H1 (cell line): Measurements from ENCODE around the gene LYSMD3. TPM values are rescaled to one million over a fixed set of nuclear protein-coding genes. Genes with fewer than 3 reads are reported as not detected.
A peak's percentile ranks its signal among the peaks of the same experiment; 100 is the strongest.

Experiments
- CTCF ChIA-PET: fragments of 300-600 bp; sonication (Branson Sonifier 250); formaldehyde crosslinking; loops from one replicate; lab custom pipeline; 2021; ENCODE audit not compliant: partially characterized antibody; lab: Charles Lee
- POLR2A ChIA-PET: fragments of 300-600 bp; sonication (Branson Sonifier 250); formaldehyde crosslinking; loops from one replicate; lab custom pipeline; 2021; ENCODE audit warnings: inconsistent platforms; ENCODE audit not compliant: partially characterized antibody; lab: Charles Lee
- DNase-seq, 2 experiments: peaks; one replicate each; pipeline versions ENCODE4 v3.0.0 to v3.0.0-alpha.2; 2010 to 2022; ENCODE audit warnings: low spot score in 2 of 2, low read depth in 1 of 2, mixed read lengths in 1 of 2
- FAIRE-seq: peaks from 2 replicates; lab custom pipeline; 2011; peaks lifted over from hg19 to GRCh38; lab: Jason Lieb, UNC
- H2AFZ ChIP-seq: 2 replicates; pipeline ENCODE4 v1.8.1; 2012; ENCODE audit warnings: low read length, inconsistent platforms
- H2AK5ac ChIP-seq: 2 replicates; pipeline ENCODE4 v1.6.1; 2013; ENCODE audit warnings: low read depth, low read length
- H2BK120ac ChIP-seq: replicated peaks from 2 replicates; pipeline ENCODE3; 2013; ENCODE audit warnings: low read depth, low read length, inconsistent platforms
- H2BK12ac ChIP-seq: 2 replicates; pipeline ENCODE4 v1.6.1; 2013; ENCODE audit warnings: low read depth, low read length
- H2BK15ac ChIP-seq: 2 replicates; pipeline ENCODE4 v1.6.1; 2013; ENCODE audit warnings: low read length
- H2BK20ac ChIP-seq: 2 replicates; pipeline ENCODE4 v1.6.1; 2013; ENCODE audit warnings: low read length
- H2BK5ac ChIP-seq: 2 replicates; pipeline ENCODE4 v1.6.1; 2013; ENCODE audit warnings: low read depth, low read length
- H3K14ac ChIP-seq: 2 replicates; pipeline ENCODE4 v1.6.1; 2013; ENCODE audit warnings: inconsistent platforms; ENCODE audit not compliant: insufficient read length
- H3K18ac ChIP-seq: 2 replicates; pipeline ENCODE4 v1.6.1; 2013; ENCODE audit warnings: low read length; ENCODE audit errors: extremely low read depth
- H3K23ac ChIP-seq: 2 replicates; pipeline ENCODE4 v1.6.1; 2013; ENCODE audit warnings: inconsistent platforms; ENCODE audit not compliant: insufficient read length
- H3K23me2 ChIP-seq: 2 replicates; pipeline ENCODE4 v1.6.1; 2013; ENCODE audit warnings: low read depth, low read length
- H3K27ac ChIP-seq: 2 replicates; pipeline ENCODE4 v1.6.1; 2011; ENCODE audit warnings: low read depth, low read length, inconsistent platforms
- H3K27me3 ChIP-seq, 4 experiments: replicated peaks in 1 of 4; 1 replicate in 1 of 4; 2 replicates in 3 of 4; pipeline versions ENCODE4 v1.6.1 to v1.8.1; 2011 to 2013; ENCODE audit warnings: low read length in 3 of 4, mild to moderate bottlenecking in 3 of 4, inconsistent platforms in 2 of 4, mixed read lengths in 2 of 4, moderate library complexity in 1 of 4; ENCODE audit not compliant: control insufficient read depth in 3 of 4, insufficient read depth in 3 of 4; ENCODE audit errors: extremely low read depth in 1 of 4
- H3K36me3 ChIP-seq, 4 experiments: 2 replicates each; pipeline versions ENCODE4 v1.6.1 to v1.8.1; 2011 to 2013; ENCODE audit warnings: mild to moderate bottlenecking in 4 of 4, low read length in 3 of 4, moderate library complexity in 2 of 4, control low read depth in 1 of 4, inconsistent platforms in 1 of 4; ENCODE audit not compliant: insufficient read depth in 4 of 4, control insufficient read depth in 2 of 4
- H3K4ac ChIP-seq: replicated peaks from 2 replicates; pipeline ENCODE3; 2013; ENCODE audit warnings: low read length, low read depth, mixed read lengths, inconsistent platforms; ENCODE audit not compliant: insufficient read length
- H3K4me1 ChIP-seq, 4 experiments: replicated peaks in 1 of 4; 1 replicate in 1 of 4; 2 replicates in 3 of 4; pipeline versions ENCODE4 v1.6.1 to v1.8.1; 2011 to 2013; ENCODE audit warnings: low read length in 3 of 4, inconsistent platforms in 2 of 4, mixed read lengths in 1 of 4; ENCODE audit not compliant: insufficient read depth in 4 of 4, control insufficient read depth in 3 of 4
- H3K4me2 ChIP-seq, 2 experiments: 2 replicates each; pipeline versions ENCODE4 v1.6.1 to v1.8.1; 2011 to 2013; ENCODE audit warnings: low read depth in 2 of 2, low read length in 2 of 2, control low read depth in 1 of 2, inconsistent platforms in 1 of 2, mild to moderate bottlenecking in 1 of 2; ENCODE audit not compliant: insufficient read depth in 1 of 2
- H3K4me3 ChIP-seq, 4 experiments: fragments of 200-600, 300-600 bp in 1 of 4; sonication (generic), shearing (Covaris generic), sonication (Bioruptor Twin) in 1 of 4; 2 replicates each; pipeline versions ENCODE4 v1.5.1 to v1.8.1; 2011 to 2016; ENCODE audit warnings: low read length in 4 of 4, low read depth in 3 of 4, control low read depth in 2 of 4, inconsistent platforms in 2 of 4, mild to moderate bottlenecking in 2 of 4, mixed read lengths in 1 of 4, moderate library complexity in 1 of 4; ENCODE audit not compliant: insufficient read depth in 2 of 4; ENCODE audit errors: extremely low read depth in 1 of 4
- H3K56ac ChIP-seq: replicated peaks from 2 replicates; pipeline ENCODE3; 2013; ENCODE audit warnings: low read depth, mild to moderate bottlenecking, mixed read lengths, low read length, inconsistent platforms; ENCODE audit not compliant: insufficient read length
- H3K79me1 ChIP-seq: 2 replicates; pipeline ENCODE4 v1.6.1; 2013; ENCODE audit warnings: low read depth, low read length, control low read depth
- H3K79me2 ChIP-seq, 2 experiments: 2 replicates each; pipeline versions ENCODE4 v1.6.1 to v1.8.1; 2012 to 2013; ENCODE audit warnings: low read length in 2 of 2, mild to moderate bottlenecking in 2 of 2, inconsistent platforms in 1 of 2; ENCODE audit not compliant: insufficient read depth in 2 of 2, control insufficient read depth in 1 of 2
- H3K9ac ChIP-seq, 4 experiments: replicated peaks in 1 of 4; 1 replicate in 1 of 4; 2 replicates in 3 of 4; pipeline versions ENCODE4 v1.6.1 to v1.8.1; 2011 to 2013; ENCODE audit warnings: low read depth in 3 of 4, low read length in 3 of 4, control low read depth in 2 of 4, mild to moderate bottlenecking in 2 of 4, moderate library complexity in 2 of 4, inconsistent platforms in 1 of 4; ENCODE audit errors: extremely low read depth in 1 of 4
- H3K9me3 ChIP-seq, 2 experiments: 2 replicates each; pipeline versions ENCODE4 v1.6.1 to v1.8.1; 2012 to 2013; ENCODE audit warnings: mild to moderate bottlenecking in 2 of 2, moderate library complexity in 2 of 2, control low read depth in 1 of 2, inconsistent platforms in 1 of 2, low read depth in 1 of 2, low read length in 1 of 2, mixed read lengths in 1 of 2; ENCODE audit not compliant: insufficient read depth in 2 of 2
- H4K20me1 ChIP-seq, 2 experiments: replicated peaks in 1 of 2; 2 replicates each; pipeline versions ENCODE3 to v1.8.1; 2011 to 2013; ENCODE audit warnings: inconsistent platforms in 2 of 2, low read length in 2 of 2, mild to moderate bottlenecking in 1 of 2; ENCODE audit not compliant: insufficient read depth in 2 of 2, control insufficient read depth in 1 of 2
- H4K5ac ChIP-seq: 2 replicates; pipeline ENCODE4 v1.6.1; 2013; ENCODE audit warnings: low read length, low read depth, mixed read lengths, inconsistent platforms; ENCODE audit not compliant: insufficient read length
- H4K8ac ChIP-seq: 2 replicates; pipeline ENCODE4 v1.8.0; 2013; ENCODE audit warnings: mild to moderate bottlenecking, moderate library complexity, low read length, inconsistent platforms; ENCODE audit not compliant: insufficient read depth; ENCODE audit errors: extremely low read depth
- H4K91ac ChIP-seq: replicated peaks from 2 replicates; pipeline ENCODE3; 2013; ENCODE audit warnings: low read length, mixed read lengths, inconsistent platforms; ENCODE audit not compliant: insufficient read length
- CHD2 ChIP-seq: IDR thresholded peaks from 2 replicates; pipeline ENCODE4 v1.6.1; 2012; ENCODE audit warnings: low read length, improper control_type of control experiment
- MAFK ChIP-seq: IDR thresholded peaks from 2 replicates; pipeline ENCODE4 v1.6.1; 2012; ENCODE audit warnings: low read depth, mild to moderate bottlenecking, improper control_type of control experiment, low read length
- POLR2AphosphoS5 ChIP-seq: IDR thresholded peaks from 2 replicates; pipeline ENCODE4 v1.6.1; 2011; ENCODE audit warnings: low read depth, low read length
- RBBP5 ChIP-seq: IDR thresholded peaks from 2 replicates; pipeline ENCODE4 v1.7.1; 2012; ENCODE audit warnings: low read depth, mild to moderate bottlenecking, inconsistent platforms, low read length, moderate library complexity, borderline replicate concordance
- RNF2 ChIP-seq: fragments of 200-900, 300-1000 bp; sonication (generic); IDR thresholded peaks from 2 replicates; pipeline ENCODE4 v1.7.1; 2016; ENCODE audit warnings: borderline replicate concordance, low read depth, mild to moderate bottlenecking, antibody characterized with exemption, low read length; ENCODE audit not compliant: poor library complexity, severe bottlenecking; ENCODE audit errors: missing control alignments
- RXRA ChIP-seq: IDR thresholded peaks from 2 replicates; pipeline ENCODE4 v1.6.1; 2011; ENCODE audit warnings: low read depth, mild to moderate bottlenecking, low read length, moderate library complexity; ENCODE audit not compliant: insufficient read depth
- SIRT6 ChIP-seq: IDR thresholded peaks from one replicate; pipeline ENCODE4 v1.7.1; 2012; ENCODE audit warnings: low read length, inconsistent platforms
- SP2 ChIP-seq: IDR thresholded peaks from 2 replicates; pipeline ENCODE4 v1.6.1; 2012; ENCODE audit warnings: mild to moderate bottlenecking, low read length, inconsistent platforms
- ZNF274 ChIP-seq: IDR thresholded peaks from 2 replicates; pipeline ENCODE4 v1.7.0; 2012; ENCODE audit warnings: low read length, borderline replicate concordance; ENCODE audit errors: extremely low read depth
- WGBS, 2 experiments: shearing (Covaris generic) in 1 of 2; methylation state at CpG; one replicate each; pipeline versions ENCODE4 v1.1.6 to v1.1.7; 2013 to 2015; ENCODE audit warnings: low lambda C conversion rate in 2 of 2, mixed read lengths in 2 of 2, inconsistent platforms in 1 of 2, low coverage in 1 of 2, missing lambda C conversion rate in 1 of 2; ENCODE audit not compliant: insufficient replicate concordance in 2 of 2, insufficient coverage in 1 of 2, insufficient read length in 1 of 2; ENCODE audit errors: extremely low coverage in 1 of 2, missing lambda C conversion rate in 1 of 2; 5-methylcytosine and 5-hydroxymethylcytosine counted together
- polyA plus RNA-seq, 7 experiments: library from polyadenylated mRNA; depleted of rRNA in 3 of 7; stranded (reverse) in 5 of 7; unstranded in 2 of 7; fragments of >200 nt in 5 of 7; fragments of 200-250 nt in 2 of 7; gene quantifications; 1 replicate in 5 of 7; 2 replicates in 1 of 7; 4 replicates in 1 of 7; pipeline versions ENCODE4 v1.2.1 to v1.2.3, GENCODE V29; 2011 to 2013; ENCODE audit warnings: missing spikeins in 2 of 7, mixed read lengths in 2 of 7
- total RNA-seq: library from RNA; stranded (reverse); fragmentation: NEBNext Ultra II Directional; extraction: Animal tissue kit (Norgen Biotek cat#: 25700); gene quantifications from 2 replicates; pipeline ENCODE4 v1.2.1, GENCODE V29; 2021

The LYSMD3 gene
- total and polyA plus RNA-seq, 2 of the 8 experiments (the other 6 are each of a cell fraction or from before 2014, with no cell fraction given): 3.7 to 14.9 TPM

GRCh38 chr5:90477621-90478215 is 51.7 kb downstream of the LYSMD3 start:
- no peaks in the 10 kb centered on the region for H4K20me1 ChIP-seq
- H3K27me3 ChIP-seq: no peaks in the 10 kb centered on the region
- no peak overlapping the region for H2AK5ac ChIP-seq
- peak overlapping the region; percentile 9 for H4K91ac ChIP-seq
- no peak overlapping the region for H2AFZ ChIP-seq
- peak overlapping the region; percentile 40; the same call in 1 of the 2 replicates for H3K18ac ChIP-seq
- H3K27ac ChIP-seq: peak overlapping the region; percentile 63; the same call in 1 of the 2 replicates
- peaks cover 0 to 15% (median 5%) of the 10 kb centered on the region in 4 experiments; a peak in 3 of 8 replicates for H3K36me3 ChIP-seq
- peak overlapping the region; percentile 55 for H3K4ac ChIP-seq
- H3K4me2 ChIP-seq: peak overlapping the region; percentile 90 to 92
- ChIA-PET POLR2A (interaction anchor here (0.7 to 2.6 kb wide), 7 partner anchors 9 to 418 kb away, joined by 3 to 10 read pairs (median 3); partner anchors contain the start of gene CETN3), CTCF (interaction anchor here (0.6 to 2.0 kb wide), 13 partner anchors 10 to 328 kb away, joined by 3 to 9 read pairs (median 3); partner anchors contain the start of gene LYSMD3)
- no peak overlapping the region; a peak in 2 of 7 replicates for H3K9ac ChIP-seq
- FAIRE-seq (no peak), DNase-seq (no peak)
- 57% methylated on average over 8 of the region's 8 CpGs; no CpG with 5 or more reads in 1 of the 2 experiments for WGBS, 2 experiments
- peak overlapping the region; percentile 2 for H2BK120ac ChIP-seq
- H3K23me2 ChIP-seq: peaks cover 24% of the 10 kb centered on the region
- H3K56ac ChIP-seq: no peak overlapping the region
- H2BK20ac ChIP-seq: no peak overlapping the region; the same call in 1 of the 2 replicates
- no peak overlapping the region for H2BK12ac ChIP-seq
- H3K79me2 ChIP-seq: peaks cover 9 to 70% of the 10 kb centered on the region in 2 experiments; a peak in 3 of 4 replicates
- no peaks in the 10 kb centered on the region for H3K9me3 ChIP-seq
- H4K5ac ChIP-seq: no peak overlapping the region
- no peak overlapping the region for H2BK15ac ChIP-seq
- no peak overlapping the region for H4K8ac ChIP-seq
- H3K23ac ChIP-seq: no peak overlapping the region
- H3K4me1 ChIP-seq: peaks cover 5 to 26% (median 14%) of the 10 kb centered on the region in 4 experiments; a peak in 6 of 7 replicates
- H3K14ac ChIP-seq: no peak overlapping the region
- H2BK5ac ChIP-seq: peak overlapping the region; percentile 10; the same call in 1 of the 2 replicates
- H3K79me1 ChIP-seq: no peaks in the 10 kb centered on the region; the same call in 1 of the 2 replicates
- H3K4me3 ChIP-seq: peak overlapping the region in 3 of 4 experiments; percentile 0 to 91 (median 14); a peak in 5 of 8 replicates
- TF ChIP-seq POLR2AphosphoS5: no peak
- TF ChIP-seq RXRA: no peak
- no peak for TF ChIP-seq CHD2
- no peak for TF ChIP-seq RNF2
- no peak for TF ChIP-seq SP2
- no peak for TF ChIP-seq MAFK
- TF ChIP-seq SIRT6: no peak
- no peak for TF ChIP-seq ZNF274
- no peak for TF ChIP-seq RBBP5
